Suprapubic skin (tissue), 4 donors: Measurements from ENCODE around the gene SLFN12L. TPM values are rescaled to one million over a fixed set of nuclear protein-coding genes. Genes with fewer than 3 reads are reported as not detected.

Experiments
- DNase-seq, 2 donors: peaks; one replicate each; pipeline ENCODE4 v3.0.0-alpha.2; 2019; ENCODE audit warnings: low spot score in 2 of 2
- H3K27ac ChIP-seq: fragments of 200-600 bp; sonication (generic); one replicate; pipeline ENCODE4 v1.5.1; 2019
- H3K27me3 ChIP-seq: fragments of 200-600 bp; sonication (generic); one replicate; pipeline ENCODE4 v1.5.1; 2019
- H3K36me3 ChIP-seq: fragments of 200-600 bp; sonication (generic); one replicate; pipeline ENCODE4 v1.5.1; 2019
- H3K4me1 ChIP-seq: fragments of 200-600 bp; sonication (generic); one replicate; pipeline ENCODE4 v1.5.1; 2019
- H3K4me3 ChIP-seq: fragments of 200-600 bp; sonication (generic); one replicate; pipeline ENCODE4 v1.5.1; 2019; ENCODE audit warnings: mild to moderate bottlenecking
- H3K9me3 ChIP-seq: fragments of 200-600 bp; sonication (generic); one replicate; pipeline ENCODE4 v1.5.1; 2019
- CTCF ChIP-seq, 2 donors: fragments of 200-600 bp in 1 of 2; fragments of 450-650 bp in 1 of 2; sonication (generic) in 1 of 2; IDR thresholded peaks; one replicate each; pipeline ENCODE4 v1.5.1; 2016 to 2019; ENCODE audit warnings: antibody characterized with exemption in 2 of 2, mild to moderate bottlenecking in 1 of 2, moderate library complexity in 1 of 2
- EP300 ChIP-seq: sonication (generic); formaldehyde crosslinking; IDR thresholded peaks from one replicate; pipeline ENCODE4 v1.6.1; 2017; ENCODE audit warnings: antibody characterized with exemption
- POLR2A ChIP-seq, 2 donors: fragments of 450-650 bp; IDR thresholded peaks; one replicate each; pipeline ENCODE4 v1.6.1; 2017; ENCODE audit warnings: antibody characterized with exemption in 2 of 2, mild to moderate bottlenecking in 2 of 2, moderate library complexity in 2 of 2
- POLR2AphosphoS5 ChIP-seq, 3 donors: sonication (generic); formaldehyde crosslinking; IDR thresholded peaks; one replicate each; pipeline ENCODE4 v1.6.1; 2017; ENCODE audit warnings: antibody characterized with exemption in 3 of 3
- WGBS: methylation state at CpG from one replicate; pipeline ENCODE4 v1.1.5; 2018; 5-methylcytosine and 5-hydroxymethylcytosine counted together
- total RNA-seq, 4 donors: library from RNA; depleted of rRNA; stranded (reverse); fragments of >200 nt; gene quantifications; one replicate each; pipeline ENCODE4 v1.1.0, GENCODE V29; 2016

Gene SLFN12L
- total RNA-seq, 4 donors from 2014 or later: 0.39 to 1.6 (median 0.99) TPM

- Histone ChIP-seq H3K9me3 (no peaks in the 10 kb centered on the region), H3K27me3 (peaks cover 27% of the 10 kb centered on the region), H3K27ac (no peak overlapping the region), H3K4me1 (no peaks in the 10 kb centered on the region), H3K36me3 (no peaks in the 10 kb centered on the region), H3K4me3 (no peak overlapping the region)
- 75% methylated on average over 4 of the region's 4 CpGs for WGBS
- TF ChIP-seq POLR2AphosphoS5 (IDR thresholded peaks at IDR 0.05): no peak
- no peak for TF ChIP-seq EP300
- no peak for TF ChIP-seq POLR2A (IDR thresholded peaks at IDR 0.05)
- no peak for TF ChIP-seq CTCF (IDR thresholded peaks at IDR 0.05)
- DNase-seq: no peak
Observed at GRCh38 chr17:35553310-35553709, 15.8 kb upstream of the SLFN12L start.

GRCh38 chr17:35548978-35549377 lies 11.5 kb upstream of the SLFN12L start:
- Histone ChIP-seq H3K27me3 (peaks cover 27% of the 10 kb centered on the region), H3K4me3 (no peak overlapping the region), H3K4me1 (no peaks in the 10 kb centered on the region), H3K36me3 (no peaks in the 10 kb centered on the region), H3K9me3 (no peaks in the 10 kb centered on the region), H3K27ac (no peak overlapping the region)
- WGBS: 36% methylated on average over 1 of the region's 1 CpG
- DNase-seq: no peak
- no peak for TF ChIP-seq EP300
- no peak for TF ChIP-seq CTCF (IDR thresholded peaks at IDR 0.05)
- TF ChIP-seq POLR2A (IDR thresholded peaks at IDR 0.05): no peak
- no peak for TF ChIP-seq POLR2AphosphoS5 (IDR thresholded peaks at IDR 0.05)

- H3K4me3 ChIP-seq: no peak overlapping the region
- peaks cover 20% of the 10 kb centered on the region for H3K27me3 ChIP-seq
- DNase-seq: no peak
- H3K9me3 ChIP-seq: no peaks in the 10 kb centered on the region
- no peaks in the 10 kb centered on the region for H3K36me3 ChIP-seq
- no peak for TF ChIP-seq CTCF (IDR thresholded peaks at IDR 0.05)
- no peak for TF ChIP-seq POLR2AphosphoS5 (IDR thresholded peaks at IDR 0.05)
- TF ChIP-seq POLR2A (IDR thresholded peaks at IDR 0.05): no peak
- no peak for TF ChIP-seq EP300
- no peaks in the 10 kb centered on the region for H3K4me1 ChIP-seq
- 66% methylated on average over 8 of the region's 8 CpGs for WGBS
- H3K27ac ChIP-seq: no peak overlapping the region
Observed at GRCh38 chr17:35548208-35548810, 10.8 kb upstream of the SLFN12L start.

- H3K9me3 ChIP-seq: no peaks in the 10 kb centered on the region
- H3K4me1 ChIP-seq: no peaks in the 10 kb centered on the region
- H3K36me3 ChIP-seq: no peaks in the 10 kb centered on the region
- TF ChIP-seq CTCF (IDR thresholded peaks at IDR 0.05) (no peak), POLR2A (IDR thresholded peaks at IDR 0.05) (no peak), POLR2AphosphoS5 (IDR thresholded peaks at IDR 0.05) (no peak)
- WGBS: 76% methylated on average over 1 of the region's 1 CpG
- H3K4me3 ChIP-seq: no peak overlapping the region
- H3K27ac ChIP-seq: no peak overlapping the region
- DNase-seq: no peak
- peaks cover 14% of the 10 kb centered on the region for H3K27me3 ChIP-seq
Observed at GRCh38 chr17:35546487-35546886, 9.0 kb upstream of the SLFN12L start.

GRCh38 chr17:35545150-35545549 lies 7.7 kb upstream of the SLFN12L start:
- Histone ChIP-seq H3K27me3 (peaks cover 4% of the 10 kb centered on the region), H3K36me3 (no peaks in the 10 kb centered on the region), H3K4me1 (no peaks in the 10 kb centered on the region), H3K9me3 (no peaks in the 10 kb centered on the region), H3K4me3 (no peak overlapping the region), H3K27ac (no peak overlapping the region)
- 58% methylated on average over 1 of the region's 1 CpG for WGBS
- TF ChIP-seq POLR2A (IDR thresholded peaks at IDR 0.05): no peak
- no peak for TF ChIP-seq EP300
- no peak for TF ChIP-seq POLR2AphosphoS5 (IDR thresholded peaks at IDR 0.05)
- no peak for TF ChIP-seq CTCF (IDR thresholded peaks at IDR 0.05)
- no peak for DNase-seq
